PC-3 (cell line): ENCODE measurements around the gene PNMA6E. TPM values are rescaled to one million over a fixed set of nuclear protein-coding genes. Genes with fewer than 3 reads are reported as not detected.

Experiments used
- ATAC-seq: fragments of 200-7000 bp; cut with Tn5 transposase; 2 replicates; pipeline ENCODE4 v1.9.1; 2020; ENCODE audit warnings: mild to moderate bottlenecking, moderate library complexity
- BruUV-seq: library from RNA; stranded (reverse); fragments of 400-500 nt; replicated peaks from 2 replicates; lab custom pipeline; 2021; lab: Mats Ljungman, UMichigan
- CTCF ChIA-PET: fragments of 300-600 bp; sonication (Branson Sonifier 250); formaldehyde crosslinking; loops from one replicate; lab custom pipeline; 2022; ENCODE audit warnings: antibody characterized with exemption; lab: Charles Lee
- POLR2A ChIA-PET: fragments of 300-600 bp; sonication (Branson Sonifier 250); formaldehyde crosslinking; loops from one replicate; lab custom pipeline; 2022; ENCODE audit warnings: antibody characterized with exemption; ENCODE audit not compliant: unreplicated experiment; lab: Charles Lee
- DNase-seq: peaks from one replicate; pipeline ENCODE4 v3.0.0-alpha.2; 2015
- H2AFZ ChIP-seq: fragments of 300-600 bp; sonication (generic); 2 replicates; pipeline ENCODE4 v1.6.0; 2016; ENCODE audit warnings: antibody characterized with exemption, low read length
- H3F3A ChIP-seq: fragments of 300-600 bp; sonication (generic); one replicate; pipeline ENCODE4 v1.6.0; 2017; ENCODE audit warnings: antibody characterized with exemption, low read length, control low read depth, mild to moderate bottlenecking; ENCODE audit not compliant: unreplicated experiment
- H3K27ac ChIP-seq: fragments of 300-600 bp; sonication (generic); 2 replicates; pipeline ENCODE4 v1.5.1; 2016; ENCODE audit warnings: mild to moderate bottlenecking, low read length
- H3K27me3 ChIP-seq: fragments of 300-600 bp; sonication (generic); 2 replicates; pipeline ENCODE4 v1.6.1; 2016; ENCODE audit warnings: low read length, mixed read lengths
- H3K36me3 ChIP-seq: fragments of 300-600 bp; sonication (generic); 2 replicates; pipeline ENCODE4 v1.6.1; 2016; ENCODE audit warnings: low read depth, mixed run types, low read length, mixed read lengths
- H3K4me1 ChIP-seq: fragments of 300-600 bp; sonication (generic); 2 replicates; pipeline ENCODE4 v1.5.1; 2016; ENCODE audit warnings: low read length; ENCODE audit not compliant: insufficient read depth
- H3K4me2 ChIP-seq: fragments of 300-600 bp; sonication (generic); 2 replicates; pipeline ENCODE4 v1.6.0; 2016; ENCODE audit warnings: low read length
- H3K4me3 ChIP-seq: fragments of 300-600 bp; sonication (generic); 2 replicates; pipeline ENCODE4 v1.5.1; 2016; ENCODE audit warnings: mild to moderate bottlenecking, low read length, mixed read lengths
- H3K79me2 ChIP-seq: fragments of 300-600 bp; sonication (generic); 2 replicates; pipeline ENCODE4 v1.6.1; 2017; ENCODE audit warnings: low read length, mixed read lengths
- H3K9ac ChIP-seq: fragments of 300-600 bp; sonication (generic); 2 replicates; pipeline ENCODE4 v1.6.0; 2016; ENCODE audit warnings: mild to moderate bottlenecking, low read length
- H3K9me2 ChIP-seq: fragments of 300-600 bp; sonication (generic); replicated peaks from 2 replicates; pipeline ENCODE4 v1.6.1; 2016; ENCODE audit warnings: mixed run types, low read length, mixed read lengths
- H3K9me3 ChIP-seq: fragments of 300-600 bp; sonication (generic); 2 replicates; pipeline ENCODE4 v1.6.1; 2016; ENCODE audit warnings: low read length, mixed read lengths
- H4K20me1 ChIP-seq: fragments of 300-600 bp; sonication (generic); 2 replicates; pipeline ENCODE4 v1.6.1; 2016; ENCODE audit warnings: low read length, mixed read lengths
- CTCF ChIP-seq: fragments of 300-600 bp; sonication (generic); conservative IDR thresholded peaks from 2 replicates; pipeline ENCODE4 v1.5.1; 2017; ENCODE audit warnings: antibody characterized with exemption, low read depth, mild to moderate bottlenecking, low read length
- EZH2 ChIP-seq: fragments of 300-600 bp; sonication (generic); IDR thresholded peaks from one replicate; pipeline ENCODE4 v1.6.1; 2017; ENCODE audit warnings: antibody characterized with exemption, mild to moderate bottlenecking, low read length; ENCODE audit not compliant: unreplicated experiment
- EZH2phosphoT487 ChIP-seq: fragments of 300-600 bp; sonication (generic); IDR thresholded peaks from 2 replicates; pipeline ENCODE4 v1.6.1; 2018; ENCODE audit warnings: mild to moderate bottlenecking, antibody characterized with exemption, low read length, borderline replicate concordance
- intact Hi-C: fragments of 100-400 bp; cut with micrococcal nuclease; formaldehyde crosslinking; loops from 2 replicates; pipeline ENCODE4 v1.9.0; 2023
- total RNA-seq: library from RNA; depleted of rRNA; stranded (reverse); fragments of >200 nt; gene quantifications from 2 replicates; pipeline ENCODE4 v1.2.3, GENCODE V29; 2014

Gene PNMA6E
- total RNA-seq, 1 experiment from 2014 or later: not detected

GRCh38 chrX:153380691-153381090 is 20.5 kb downstream of the PNMA6E start:
- no TSS peak for BruUV-seq
- POLR2A ChIA-PET: no interaction called here

GRCh38 chrX:153379971-153380581 is 21.1 kb downstream of the PNMA6E start:
- Histone ChIP-seq H3K4me3 (no peak overlapping the region), H3K4me1 (no peaks in the 10 kb centered on the region), H3K27me3 (no peaks in the 10 kb centered on the region), H4K20me1 (no peaks in the 10 kb centered on the region), H3F3A (no peaks in the 10 kb centered on the region), H3K36me3 (no peaks in the 10 kb centered on the region), H2AFZ (no peak overlapping the region), H3K27ac (no peak overlapping the region), H3K9me2 (no peaks in the 10 kb centered on the region), H3K9me3 (no peaks in the 10 kb centered on the region), H3K9ac (no peak overlapping the region), H3K4me2 (no peak overlapping the region), H3K79me2 (no peaks in the 10 kb centered on the region)
- ATAC-seq: no peak
- ChIA-PET POLR2A (no interaction called here), CTCF (no interaction called here)
- no peak for DNase-seq
- TF ChIP-seq CTCF (no peak), EZH2 (no peak), EZH2phosphoT487 (no peak)
- BruUV-seq: no TSS peak
- intact Hi-C loops: no loop called here

More at GRCh38 chrX:153380691-153381090, 20.5 kb downstream of the PNMA6E start:
- Histone ChIP-seq H3K9me2 (no peaks in the 10 kb centered on the region), H2AFZ (no peak overlapping the region), H3K9ac (no peak overlapping the region), H3K4me1 (no peaks in the 10 kb centered on the region), H3K27ac (no peak overlapping the region), H3K4me3 (no peak overlapping the region), H3K27me3 (no peaks in the 10 kb centered on the region), H3K79me2 (no peaks in the 10 kb centered on the region), H3K36me3 (no peaks in the 10 kb centered on the region), H3F3A (no peaks in the 10 kb centered on the region), H3K4me2 (no peak overlapping the region), H4K20me1 (no peaks in the 10 kb centered on the region), H3K9me3 (no peaks in the 10 kb centered on the region)
- TF ChIP-seq EZH2phosphoT487 (no peak), EZH2 (no peak), CTCF (no peak)
- DNase-seq (no peak), ATAC-seq (no peak)
- intact Hi-C loops: no loop called here
- CTCF ChIA-PET: no interaction called here

GRCh38 chrX:153379508-153379907 is 21.6 kb downstream of the PNMA6E start:
- H3K4me2 ChIP-seq: no peak overlapping the region
- H3F3A ChIP-seq: no peaks in the 10 kb centered on the region
- no peak overlapping the region for H2AFZ ChIP-seq
- H3K4me3 ChIP-seq: no peak overlapping the region
- no peaks in the 10 kb centered on the region for H3K36me3 ChIP-seq
- no peak for ATAC-seq
- TF ChIP-seq EZH2phosphoT487 (no peak), EZH2 (no peak), CTCF (no peak)
- no peak overlapping the region for H3K9ac ChIP-seq
- no peaks in the 10 kb centered on the region for H3K9me2 ChIP-seq
- no TSS peak for BruUV-seq
- H3K9me3 ChIP-seq: no peaks in the 10 kb centered on the region
- ChIA-PET CTCF (no interaction called here), POLR2A (no interaction called here)
- H3K27me3 ChIP-seq: no peaks in the 10 kb centered on the region
- no peak for DNase-seq
- H3K4me1 ChIP-seq: no peaks in the 10 kb centered on the region
- no peaks in the 10 kb centered on the region for H3K79me2 ChIP-seq
- intact Hi-C loops: no loop called here
- no peaks in the 10 kb centered on the region for H4K20me1 ChIP-seq
- H3K27ac ChIP-seq: no peak overlapping the region
